ENCODE results near the gene ZNF540. TPM values are rescaled to one million over a fixed set of nuclear protein-coding genes. Genes with fewer than 3 reads are reported as not detected.

ZNF540 gene
- total and polyA plus RNA-seq, 2 of the 8 experiments (the other 6 are each of a cell fraction or from before 2014, with no cell fraction given), result 0.15 to 0.17 TPM

DNA sequence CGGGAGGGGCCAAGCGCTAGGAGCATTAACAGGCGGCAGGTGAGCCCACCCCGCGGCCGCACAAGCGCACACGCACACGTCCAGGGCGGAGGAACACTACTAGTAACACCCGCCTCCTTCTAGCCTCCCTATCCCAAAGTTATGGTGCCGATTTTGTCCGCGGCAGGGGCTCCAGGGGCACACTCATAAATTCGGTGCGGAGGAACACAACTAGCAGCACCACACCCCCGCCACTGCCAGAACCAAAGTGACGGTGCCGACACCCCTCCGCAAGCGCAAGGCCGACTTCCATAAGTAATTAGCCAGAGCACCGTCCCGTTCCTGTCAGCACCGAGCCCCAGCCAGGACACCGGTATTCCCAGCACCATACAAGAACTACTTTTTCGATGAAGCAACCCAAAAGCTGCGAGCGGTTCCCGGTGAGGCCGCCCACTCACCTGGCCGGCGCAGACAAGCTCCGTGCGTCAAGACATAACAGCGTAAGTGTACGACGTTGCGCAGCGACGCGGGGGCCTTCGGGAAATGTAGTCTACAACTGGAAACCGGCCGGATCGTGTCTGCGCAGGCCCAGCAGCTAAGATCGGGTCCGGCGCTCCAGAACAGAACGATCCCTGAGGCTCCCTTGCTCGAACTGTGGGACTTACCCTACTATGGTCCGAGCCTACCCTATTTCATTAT lies at the start of gene ZNF540, which contains the start of gene ZNF571 (continued):
- TF ChIP-seq ASH2L (IDR thresholded peaks at IDR 0.05; ENCODE audit: low read length) (peak; percentile 83), BRCA1 (IDR thresholded peaks at IDR 0.05; ENCODE audit: low read depth, low read length) (0 out of 2 replicates have a peak, but pooled peaks have one; percentile 8), NANOG (IDR thresholded peaks at IDR 0.05; ENCODE audit: insufficient read depth, low read depth, low read length, poor library complexity, severe bottlenecking) (no peak), SAP30 (IDR thresholded peaks at IDR 0.05; ENCODE audit: insufficient read depth, insufficient replicate concordance, low read length) (peak; percentile 67), BCL11A (IDR thresholded peaks at IDR 0.05; ENCODE audit: low read depth in 2 of 2, low read length in 2 of 2) (no peak), EZH2 (IDR thresholded peaks at IDR 0.05; ENCODE audit: low read depth, low read length, severe bottlenecking) (no peak), HDAC6 (IDR thresholded peaks at IDR 0.05; ENCODE audit: low read depth, low read length) (no peak), TCF12 (IDR thresholded peaks at IDR 0.05; ENCODE audit: low read depth, low read length) (no peak), KDM4A (IDR thresholded peaks at IDR 0.05; ENCODE audit: low read depth, low read length, severe bottlenecking) (peak; percentile 83), CBX8 (IDR thresholded peaks at IDR 0.05; ENCODE audit: borderline replicate concordance, low read depth, low read length) (no peak), KDM1A (IDR thresholded peaks at IDR 0.05; ENCODE audit: borderline replicate concordance, low read length) (no peak), SRF (IDR thresholded peaks at IDR 0.05; ENCODE audit: low read depth, low read length) (no peak), CHD2 (IDR thresholded peaks at IDR 0.05; ENCODE audit: low read length) (peak; percentile 79), BACH1 (IDR thresholded peaks at IDR 0.05; ENCODE audit: low read length) (no peak), SIRT6 (IDR thresholded peaks at IDR 0.05; ENCODE audit: low read length) (no peak), ZNF274 (IDR thresholded peaks at IDR 0.05; ENCODE audit: borderline replicate concordance, extremely low read depth, low read length) (no peak), EGR1 (IDR thresholded peaks at IDR 0.05; ENCODE audit: borderline replicate concordance, low read depth, low read length) (peak; percentile 94), JUND (IDR thresholded peaks at IDR 0.05; ENCODE audit: low read length) (peak; percentile 56; the same call in 1 of the 2 replicates), CREB1 (IDR thresholded peaks at IDR 0.05) (peak; percentile 94), SP2 (IDR thresholded peaks at IDR 0.05; ENCODE audit: low read length) (no peak), RNF2 (IDR thresholded peaks at IDR 0.05; ENCODE audit: borderline replicate concordance, low read depth, low read length, missing control alignments, poor library complexity, severe bottlenecking) (no peak), CBX5 (IDR thresholded peaks at IDR 0.05; ENCODE audit: low read depth, low read length) (no peak), EP300 (IDR thresholded peaks at IDR 0.05; ENCODE audit: borderline replicate concordance in 1 of 2, low read depth in 2 of 2, low read length in 2 of 2) (0 out of 3 replicates have a peak, but pooled peaks of 1 of the 2 experiments have one; percentile 4), RFX5 (IDR thresholded peaks at IDR 0.05; ENCODE audit: borderline replicate concordance, low read depth, low read length) (no peak), TBP (IDR thresholded peaks at IDR 0.05; ENCODE audit: low read depth, low read length) (peak; percentile 45; the same call in 1 of the 2 replicates)

Data from H1 (cell line).